Uterus (tissue), 4 donors: Measurements from ENCODE around the gene ITPR1. TPM values are rescaled to one million over a fixed set of nuclear protein-coding genes. Genes with fewer than 3 reads are reported as not detected.
A peak's percentile ranks its signal among the peaks of the same experiment; 100 is the strongest.

ENCODE experiments used
- DNase-seq, 2 donors: peaks; one replicate each; pipeline ENCODE4 v3.0.0-alpha.2; 2019 to 2020
- H3K27ac ChIP-seq, 2 donors: fragments of 200-600 bp; sonication (generic); 1 replicate in 1 of 2; 2 replicates in 1 of 2; pipeline ENCODE4 v1.5.1; 2016 to 2018
- H3K27me3 ChIP-seq, 2 donors: fragments of 200-600 bp; sonication (generic); one replicate each; pipeline ENCODE4 v1.5.1; 2018 to 2019; ENCODE audit warnings: control low read depth in 1 of 2
- H3K36me3 ChIP-seq, 2 donors: fragments of 200-600 bp; sonication (generic); one replicate each; pipeline ENCODE4 v1.5.1; 2019; ENCODE audit warnings: control low read depth in 1 of 2
- H3K4me1 ChIP-seq, 2 donors: fragments of 200-600 bp; sonication (generic); one replicate each; pipeline ENCODE4 v1.5.1; 2018 to 2019; ENCODE audit warnings: control low read depth in 1 of 2
- H3K4me3 ChIP-seq, 2 donors: fragments of 200-600 bp; sonication (generic); 1 replicate in 1 of 2; 2 replicates in 1 of 2; pipeline ENCODE4 v1.5.1; 2018 to 2019; ENCODE audit warnings: mild to moderate bottlenecking in 1 of 2
- H3K9me3 ChIP-seq, 2 donors: fragments of 200-600 bp; sonication (generic); one replicate each; pipeline ENCODE4 v1.5.1; 2019; ENCODE audit warnings: control low read depth in 1 of 2
- CTCF ChIP-seq, 4 experiments: fragments of 200-600 bp in 2 of 4; fragments of 450-650 bp in 2 of 4; sonication (generic) in 2 of 4; IDR thresholded peaks; one replicate each; pipeline ENCODE4 v1.5.1; 2016 to 2019; ENCODE audit warnings: antibody characterized with exemption in 4 of 4, mild to moderate bottlenecking in 2 of 4, moderate library complexity in 1 of 4
- POLR2A ChIP-seq, 2 donors: fragments of 450-650 bp; IDR thresholded peaks; one replicate each; pipeline ENCODE4 v1.6.1; 2016; ENCODE audit warnings: antibody characterized with exemption in 2 of 2, mild to moderate bottlenecking in 1 of 2, moderate library complexity in 1 of 2
- intact Hi-C: fragments of 100-400 bp; cut with DNase I; formaldehyde crosslinking; loops from one replicate; pipeline ENCODE4 v1.15.1; 2023; ENCODE audit warnings: low total_unique reads
- total RNA-seq, 4 donors: library from RNA; depleted of rRNA in 3 of 4; stranded (reverse); fragments of >200 nt in 3 of 4; gene quantifications; one replicate each; pipeline versions ENCODE4 v1.1.0 to v1.2.4, GENCODE V29; 2014 to 2023
- donor health status: DM: yes; HTN: yes; CAD: no.

Gene ITPR1
- total RNA-seq, 4 donors from 2014 or later = 98.2 to 224 (median 141) TPM

- Histone ChIP-seq H3K27ac (peak overlapping the region; percentile 42 to 64), H3K27me3 (no peaks in the 10 kb centered on the region), H3K9me3 (no peaks in the 10 kb centered on the region), H3K4me3 (no peak overlapping the region), H3K4me1 (peaks cover 0 to 11% of the 10 kb centered on the region in 2 donors), H3K36me3 (no peaks in the 10 kb centered on the region)
- TF ChIP-seq CTCF (IDR thresholded peaks at IDR 0.05) = no peak
- no peak for TF ChIP-seq POLR2A (IDR thresholded peaks at IDR 0.05)
- peak in 1 of 2 donors; percentile 44 for DNase-seq
- intact Hi-C loops = no loop called here
Measured at GRCh38 chr3:4546346-4547178, 53.4 kb downstream of the ITPR1 start.

- H3K27me3 ChIP-seq = no peaks in the 10 kb centered on the region
- intact Hi-C loops = no loop called here
- TF ChIP-seq POLR2A (IDR thresholded peaks at IDR 0.05) (no peak), CTCF (IDR thresholded peaks at IDR 0.05) (no peak)
- no peaks in the 10 kb centered on the region for H3K9me3 ChIP-seq
- H3K27ac ChIP-seq = peak overlapping the region; percentile 42 to 64
- H3K4me3 ChIP-seq = no peak overlapping the region
- no peaks in the 10 kb centered on the region for H3K36me3 ChIP-seq
- peaks cover 0 to 21% of the 10 kb centered on the region in 2 donors for H3K4me1 ChIP-seq
- DNase-seq = no peak
Measured at GRCh38 chr3:4547799-4548198, 54.7 kb downstream of the ITPR1 start.

GRCh38 chr3:4548356-4548755, 55.2 kb downstream of the ITPR1 start:
- peak overlapping the region in 1 of 2 donors; percentile 42 for H3K27ac ChIP-seq
- H3K27me3 ChIP-seq = no peaks in the 10 kb centered on the region
- TF ChIP-seq CTCF (IDR thresholded peaks at IDR 0.05) (no peak), POLR2A (IDR thresholded peaks at IDR 0.05) (no peak)
- DNase-seq = no peak
- no peak overlapping the region for H3K4me3 ChIP-seq
- no peaks in the 10 kb centered on the region for H3K9me3 ChIP-seq
- no peaks in the 10 kb centered on the region for H3K36me3 ChIP-seq
- intact Hi-C loops = no loop called here
- H3K4me1 ChIP-seq = peaks cover 0 to 21% of the 10 kb centered on the region in 2 donors

- no peak overlapping the region for H3K4me3 ChIP-seq
- H3K36me3 ChIP-seq = no peaks in the 10 kb centered on the region
- no peaks in the 10 kb centered on the region for H3K9me3 ChIP-seq
- H3K27me3 ChIP-seq = no peaks in the 10 kb centered on the region
- H3K4me1 ChIP-seq = peaks cover 0 to 21% of the 10 kb centered on the region in 2 donors
- H3K27ac ChIP-seq = peak overlapping the region in 1 of 2 donors; percentile 72
- no peak for TF ChIP-seq POLR2A (IDR thresholded peaks at IDR 0.05)
- TF ChIP-seq CTCF (IDR thresholded peaks at IDR 0.05) = no peak
- no peak for DNase-seq
- intact Hi-C loops = no loop called here
Measured at GRCh38 chr3:4548780-4549179, 55.6 kb downstream of the ITPR1 start.

GRCh38 chr3:4549896-4550295, 56.7 kb downstream of the ITPR1 start:
- intact Hi-C loops = no loop called here
- Histone ChIP-seq H3K4me3 (no peak overlapping the region), H3K9me3 (no peaks in the 10 kb centered on the region), H3K4me1 (peaks cover 0 to 21% of the 10 kb centered on the region in 2 donors), H3K27ac (peak overlapping the region; percentile 53 to 72), H3K36me3 (no peaks in the 10 kb centered on the region), H3K27me3 (no peaks in the 10 kb centered on the region)
- TF ChIP-seq POLR2A (IDR thresholded peaks at IDR 0.05) = no peak
- TF ChIP-seq CTCF (IDR thresholded peaks at IDR 0.05) = no peak
- DNase-seq = no peak
